ENCODE results near the gene MYRIP.
"Not testable (repeated sequence)": the region's sequence is repeated elsewhere in the genome, so short reads cannot be mapped to it uniquely, and the experiment has no call there.

Gene MYRIP

DNA sequence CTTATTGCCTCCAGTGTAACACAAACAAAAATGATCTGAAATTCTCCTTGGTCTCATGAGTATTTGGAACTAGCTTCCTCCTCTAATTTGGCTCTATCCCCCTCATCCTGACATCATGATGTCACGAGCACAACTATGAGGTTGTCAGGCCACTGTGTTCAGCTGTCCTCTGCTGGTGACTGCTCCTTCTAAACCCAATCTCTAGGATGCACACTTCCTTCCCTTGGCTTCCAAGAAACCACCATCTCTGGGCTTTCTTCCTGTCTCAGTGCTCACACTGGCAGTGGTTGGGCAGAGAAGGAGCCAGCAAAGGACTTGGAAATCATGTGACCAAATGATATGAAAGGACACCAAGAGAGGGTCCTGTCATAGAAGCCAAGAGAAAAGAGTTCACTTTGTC, 469.4 kb downstream of the MYRIP start:
- H3K4me3 ChIP-seq (ENCODE audit: low read length), result no peak overlapping the region
- no peaks in the 10 kb centered on the region; the same call in 1 of the 2 replicates for H3K27me3 ChIP-seq (ENCODE audit: control insufficient read depth, low read length)
- TF ChIP-seq EZH2phosphoT487 (IDR thresholded peaks at IDR 0.05; ENCODE audit: borderline replicate concordance, low read length), result no peak
- TF ChIP-seq, protein P1, sequence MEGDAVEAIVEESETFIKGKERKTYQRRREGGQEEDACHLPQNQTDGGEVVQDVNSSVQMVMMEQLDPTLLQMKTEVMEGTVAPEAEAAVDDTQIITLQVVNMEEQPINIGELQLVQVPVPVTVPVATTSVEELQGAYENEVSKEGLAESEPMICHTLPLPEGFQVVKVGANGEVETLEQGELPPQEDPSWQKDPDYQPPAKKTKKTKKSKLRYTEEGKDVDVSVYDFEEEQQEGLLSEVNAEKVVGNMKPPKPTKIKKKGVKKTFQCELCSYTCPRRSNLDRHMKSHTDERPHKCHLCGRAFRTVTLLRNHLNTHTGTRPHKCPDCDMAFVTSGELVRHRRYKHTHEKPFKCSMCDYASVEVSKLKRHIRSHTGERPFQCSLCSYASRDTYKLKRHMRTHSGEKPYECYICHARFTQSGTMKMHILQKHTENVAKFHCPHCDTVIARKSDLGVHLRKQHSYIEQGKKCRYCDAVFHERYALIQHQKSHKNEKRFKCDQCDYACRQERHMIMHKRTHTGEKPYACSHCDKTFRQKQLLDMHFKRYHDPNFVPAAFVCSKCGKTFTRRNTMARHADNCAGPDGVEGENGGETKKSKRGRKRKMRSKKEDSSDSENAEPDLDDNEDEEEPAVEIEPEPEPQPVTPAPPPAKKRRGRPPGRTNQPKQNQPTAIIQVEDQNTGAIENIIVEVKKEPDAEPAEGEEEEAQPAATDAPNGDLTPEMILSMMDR (IDR thresholded peaks at IDR 0.05; ENCODE audit: low read depth, low read length, poor library complexity, severe bottlenecking), result no peak
- H3F3A ChIP-seq (ENCODE audit: control insufficient read depth, insufficient read depth), result no peaks in the 10 kb centered on the region
- H3K79me2 ChIP-seq (ENCODE audit: control insufficient read depth, low read length), result no peaks in the 10 kb centered on the region
- H3K27ac ChIP-seq (ENCODE audit: low read depth, low read length), result no peak overlapping the region
- no peaks in the 10 kb centered on the region for H3K36me3 ChIP-seq (ENCODE audit: control insufficient read depth, low read length)
- H4K20me1 ChIP-seq (ENCODE audit: control insufficient read depth, insufficient read depth, low read depth, low read length), result no peaks in the 10 kb centered on the region
- H3K4me1 ChIP-seq (ENCODE audit: control insufficient read depth, low read length), result no peaks in the 10 kb centered on the region
- no peaks in the 10 kb centered on the region for H3K9me3 ChIP-seq (ENCODE audit: control insufficient read depth, insufficient read depth, low read length)
- no peak overlapping the region for H3K4me2 ChIP-seq (ENCODE audit: low read length)
- no peaks in the 10 kb centered on the region for H3K9me2 ChIP-seq (replicated peaks; ENCODE audit: control insufficient read depth, low read length)

DNA sequence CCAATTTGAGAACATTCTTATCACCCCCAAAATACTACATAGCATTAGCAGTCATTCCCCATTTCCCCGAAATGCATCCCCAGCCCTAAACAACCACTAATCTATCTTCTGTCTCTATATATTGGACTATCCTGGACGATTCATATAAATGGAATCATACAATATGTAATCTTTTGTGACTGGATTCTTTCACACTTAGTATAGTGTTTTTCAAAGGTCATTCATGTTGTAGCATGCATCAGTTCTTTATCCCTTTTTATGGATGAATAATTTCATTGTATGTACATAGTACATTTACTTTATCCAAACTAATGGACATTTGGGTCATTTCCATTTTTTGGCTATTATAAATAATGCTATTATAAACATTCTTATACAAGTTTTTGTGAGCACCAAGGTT, 472.6 kb downstream of the MYRIP start:
- H3K27ac ChIP-seq (ENCODE audit: low read depth, low read length), result no peak overlapping the region
- H3K27me3 ChIP-seq (ENCODE audit: control insufficient read depth, low read length), result no peaks in the 10 kb centered on the region; the same call in 1 of the 2 replicates
- TF ChIP-seq, protein P1 (IDR thresholded peaks at IDR 0.05; ENCODE audit: low read depth, low read length, poor library complexity, severe bottlenecking), result no peak
- no peak for TF ChIP-seq EZH2phosphoT487 (IDR thresholded peaks at IDR 0.05; ENCODE audit: borderline replicate concordance, low read length)
- H3K4me1 ChIP-seq (ENCODE audit: control insufficient read depth, low read length), result no peaks in the 10 kb centered on the region
- no peaks in the 10 kb centered on the region for H3F3A ChIP-seq (ENCODE audit: control insufficient read depth, insufficient read depth)
- no peaks in the 10 kb centered on the region for H4K20me1 ChIP-seq (ENCODE audit: control insufficient read depth, insufficient read depth, low read depth, low read length)
- no peak overlapping the region for H3K4me3 ChIP-seq (ENCODE audit: low read length)
- H3K79me2 ChIP-seq (ENCODE audit: control insufficient read depth, low read length), result no peaks in the 10 kb centered on the region
- no peaks in the 10 kb centered on the region for H3K9me2 ChIP-seq (replicated peaks; ENCODE audit: control insufficient read depth, low read length)
- H3K9me3 ChIP-seq (ENCODE audit: control insufficient read depth, insufficient read depth, low read length), result no peaks in the 10 kb centered on the region
- H3K4me2 ChIP-seq (ENCODE audit: low read length), result no peak overlapping the region
- H3K36me3 ChIP-seq (ENCODE audit: control insufficient read depth, low read length), result no peaks in the 10 kb centered on the region

DNA sequence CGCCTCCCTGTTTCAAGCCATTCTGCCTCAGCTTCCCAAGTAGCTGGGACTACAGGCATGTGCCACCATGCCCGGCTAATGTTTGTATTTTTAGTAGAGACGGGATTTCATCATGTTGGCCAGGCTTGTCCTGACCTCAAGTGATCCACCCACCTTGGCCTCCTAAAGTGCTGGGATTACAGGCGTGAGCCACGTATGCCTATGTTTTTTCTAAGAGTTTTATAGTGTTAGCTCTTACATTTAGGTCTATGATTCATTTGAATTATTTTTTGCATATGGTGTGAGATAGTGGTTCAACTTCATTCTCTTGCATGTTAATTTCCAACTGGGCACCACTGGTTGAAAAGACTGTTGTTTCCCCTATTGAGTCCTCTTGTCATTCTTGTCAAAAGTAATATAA, 473.6 kb downstream of the MYRIP start:
- not testable (repeated sequence) for H3K36me3 ChIP-seq (ENCODE audit: control insufficient read depth, low read length); H3K79me2 ChIP-seq (ENCODE audit: control insufficient read depth, low read length); H3K27ac ChIP-seq (ENCODE audit: low read depth, low read length); H3K4me3 ChIP-seq (ENCODE audit: low read length); H4K20me1 ChIP-seq (ENCODE audit: control insufficient read depth, insufficient read depth, low read depth, low read length); H3K9me2 ChIP-seq (replicated peaks; ENCODE audit: control insufficient read depth, low read length); H3K9me3 ChIP-seq (ENCODE audit: control insufficient read depth, insufficient read depth, low read length); H3K4me1 ChIP-seq (ENCODE audit: control insufficient read depth, low read length); H3K27me3 ChIP-seq (ENCODE audit: control insufficient read depth, low read length); H3K4me2 ChIP-seq (ENCODE audit: low read length); H3F3A ChIP-seq (ENCODE audit: control insufficient read depth, insufficient read depth)

DNA sequence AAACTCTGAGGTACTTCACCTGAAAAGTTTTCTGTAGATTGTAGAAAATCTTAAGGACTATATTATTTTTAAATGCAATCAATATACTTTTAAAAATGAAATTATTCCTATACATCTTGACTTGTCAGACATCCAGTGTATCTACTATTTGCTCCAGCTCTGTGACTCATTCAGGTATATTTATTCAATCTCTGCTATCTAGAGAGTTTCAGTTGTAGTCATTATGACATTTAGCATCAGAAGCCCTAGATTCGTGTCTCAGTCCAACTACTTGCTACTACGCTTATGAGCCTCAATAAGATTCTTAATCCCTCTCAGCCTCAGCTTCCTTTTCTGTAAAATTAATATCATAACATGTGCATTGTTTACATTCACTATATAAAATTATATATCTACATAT, 477.8 kb downstream of the MYRIP start:
- H3K4me2 ChIP-seq (ENCODE audit: low read length), result no peak overlapping the region
- no peaks in the 10 kb centered on the region for H3K9me2 ChIP-seq (replicated peaks; ENCODE audit: control insufficient read depth, low read length)
- peaks cover 10% of the 10 kb centered on the region; the same call in 1 of the 2 replicates for H3K9me3 ChIP-seq (ENCODE audit: control insufficient read depth, insufficient read depth, low read length)
- H3K79me2 ChIP-seq (ENCODE audit: control insufficient read depth, low read length), result no peaks in the 10 kb centered on the region
- no peaks in the 10 kb centered on the region for H3K27me3 ChIP-seq (ENCODE audit: control insufficient read depth, low read length)
- H3K27ac ChIP-seq (ENCODE audit: low read depth, low read length), result no peak overlapping the region
- no peak overlapping the region for H3K4me3 ChIP-seq (ENCODE audit: low read length)
- TF ChIP-seq, protein P1 (IDR thresholded peaks at IDR 0.05; ENCODE audit: low read depth, low read length, poor library complexity, severe bottlenecking), result no peak
- no peak for TF ChIP-seq EZH2phosphoT487 (IDR thresholded peaks at IDR 0.05; ENCODE audit: borderline replicate concordance, low read length)
- no peaks in the 10 kb centered on the region for H3K4me1 ChIP-seq (ENCODE audit: control insufficient read depth, low read length)
- no peaks in the 10 kb centered on the region for H4K20me1 ChIP-seq (ENCODE audit: control insufficient read depth, insufficient read depth, low read depth, low read length)
- no peaks in the 10 kb centered on the region for H3K36me3 ChIP-seq (ENCODE audit: control insufficient read depth, low read length)
- H3F3A ChIP-seq (ENCODE audit: control insufficient read depth, insufficient read depth), result no peaks in the 10 kb centered on the region

Data from DOHH2 (cell line).